Spleen (tissue), 7 donors: Measurements from ENCODE around the gene POU2AF3.

Experiments used
- CTCF ChIP-seq, 11 experiments: fragments of 200-600 bp in 7 of 11; fragments of 450-650 bp in 4 of 11; sonication (generic) in 4 of 11; IDR thresholded peaks in 8 of 11; conservative IDR thresholded peaks in 3 of 11; 1 replicate in 7 of 11; 2 replicates in 4 of 11; pipeline versions ENCODE4 v1.4.0 to v1.8.0; 2016 to 2021; ENCODE audit warnings: antibody characterized with exemption in 11 of 11, inconsistent platforms in 4 of 11, mild to moderate bottlenecking in 1 of 11
- POLR2AphosphoS5 ChIP-seq, 3 donors: sonication (generic); formaldehyde crosslinking; IDR thresholded peaks; one replicate each; pipeline ENCODE4 v1.5.1; 2017; ENCODE audit warnings: antibody characterized with exemption in 3 of 3
- donor health status: DM: no; HTN: no; CAD: no; lungs with moderate emphysema.
- donor health status: DM: no; HTN: no; CAD: no.
- donor health status: DM: no; HTN: no; CAD: no.

DNA sequence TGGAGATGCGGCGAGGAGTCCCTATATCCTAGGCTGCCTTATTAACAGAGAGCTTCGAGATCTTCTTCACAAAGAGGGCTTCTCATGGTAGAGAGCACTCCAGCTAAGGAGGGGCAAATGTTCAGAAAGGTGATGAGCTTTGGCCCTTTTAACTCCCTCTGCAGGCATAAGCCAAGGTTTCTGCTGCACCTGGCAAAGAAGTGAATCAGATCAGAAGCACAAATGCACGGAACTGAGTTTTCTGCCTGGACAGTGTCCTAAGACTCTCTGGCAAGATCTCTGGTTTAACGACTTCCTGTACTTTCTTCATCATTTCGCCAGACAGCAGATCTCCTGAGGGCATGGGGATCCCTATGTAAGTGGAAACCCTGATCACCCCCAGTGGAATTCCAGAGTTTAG lies 37.2 kb downstream of the POU2AF3 start:
- TF ChIP-seq CTCF (IDR thresholded peaks at IDR 0.05 in 8 of 11, conservative IDR thresholded peaks at IDR 0.05 in 3 of 11), result no peak
- no peak for TF ChIP-seq POLR2AphosphoS5 (IDR thresholded peaks at IDR 0.05)
